H1 (cell line): ENCODE measurements around the gene GPER1. TPM values are rescaled to one million over a fixed set of nuclear protein-coding genes. Genes with fewer than 3 reads are reported as not detected.

Experiments used
- CTCF ChIA-PET: fragments of 300-600 bp; sonication (Branson Sonifier 250); formaldehyde crosslinking; loops from one replicate; lab custom pipeline; 2021; ENCODE audit not compliant: partially characterized antibody; lab: Charles Lee
- POLR2A ChIA-PET: fragments of 300-600 bp; sonication (Branson Sonifier 250); formaldehyde crosslinking; loops from one replicate; lab custom pipeline; 2021; ENCODE audit warnings: inconsistent platforms; ENCODE audit not compliant: partially characterized antibody; lab: Charles Lee
- DNase-seq, 2 experiments: peaks; one replicate each; pipeline versions ENCODE4 v3.0.0 to v3.0.0-alpha.2; 2010 to 2022; ENCODE audit warnings: low spot score in 2 of 2, low read depth in 1 of 2, mixed read lengths in 1 of 2
- FAIRE-seq: peaks from 2 replicates; lab custom pipeline; 2011; peaks lifted over from hg19 to GRCh38; lab: Jason Lieb, UNC
- H2AFZ ChIP-seq: 2 replicates; pipeline ENCODE4 v1.8.1; 2012; ENCODE audit warnings: low read length, inconsistent platforms
- H2AK5ac ChIP-seq: 2 replicates; pipeline ENCODE4 v1.6.1; 2013; ENCODE audit warnings: low read depth, low read length
- H2BK120ac ChIP-seq: replicated peaks from 2 replicates; pipeline ENCODE3; 2013; ENCODE audit warnings: low read depth, low read length, inconsistent platforms
- H2BK12ac ChIP-seq: 2 replicates; pipeline ENCODE4 v1.6.1; 2013; ENCODE audit warnings: low read depth, low read length
- H2BK15ac ChIP-seq: 2 replicates; pipeline ENCODE4 v1.6.1; 2013; ENCODE audit warnings: low read length
- H2BK20ac ChIP-seq: 2 replicates; pipeline ENCODE4 v1.6.1; 2013; ENCODE audit warnings: low read length
- H2BK5ac ChIP-seq: 2 replicates; pipeline ENCODE4 v1.6.1; 2013; ENCODE audit warnings: low read depth, low read length
- H3K14ac ChIP-seq: 2 replicates; pipeline ENCODE4 v1.6.1; 2013; ENCODE audit warnings: inconsistent platforms; ENCODE audit not compliant: insufficient read length
- H3K18ac ChIP-seq: 2 replicates; pipeline ENCODE4 v1.6.1; 2013; ENCODE audit warnings: low read length; ENCODE audit errors: extremely low read depth
- H3K23ac ChIP-seq: 2 replicates; pipeline ENCODE4 v1.6.1; 2013; ENCODE audit warnings: inconsistent platforms; ENCODE audit not compliant: insufficient read length
- H3K23me2 ChIP-seq: 2 replicates; pipeline ENCODE4 v1.6.1; 2013; ENCODE audit warnings: low read depth, low read length
- H3K27ac ChIP-seq: 2 replicates; pipeline ENCODE4 v1.6.1; 2011; ENCODE audit warnings: low read depth, low read length, inconsistent platforms
- H3K27me3 ChIP-seq, 4 experiments: replicated peaks in 1 of 4; 1 replicate in 1 of 4; 2 replicates in 3 of 4; pipeline versions ENCODE4 v1.6.1 to v1.8.1; 2011 to 2013; ENCODE audit warnings: low read length in 3 of 4, mild to moderate bottlenecking in 3 of 4, inconsistent platforms in 2 of 4, mixed read lengths in 2 of 4, moderate library complexity in 1 of 4; ENCODE audit not compliant: control insufficient read depth in 3 of 4, insufficient read depth in 3 of 4; ENCODE audit errors: extremely low read depth in 1 of 4
- H3K36me3 ChIP-seq, 4 experiments: 2 replicates each; pipeline versions ENCODE4 v1.6.1 to v1.8.1; 2011 to 2013; ENCODE audit warnings: mild to moderate bottlenecking in 4 of 4, low read length in 3 of 4, moderate library complexity in 2 of 4, control low read depth in 1 of 4, inconsistent platforms in 1 of 4; ENCODE audit not compliant: insufficient read depth in 4 of 4, control insufficient read depth in 2 of 4
- H3K4ac ChIP-seq: replicated peaks from 2 replicates; pipeline ENCODE3; 2013; ENCODE audit warnings: low read length, low read depth, mixed read lengths, inconsistent platforms; ENCODE audit not compliant: insufficient read length
- H3K4me1 ChIP-seq, 4 experiments: replicated peaks in 1 of 4; 1 replicate in 1 of 4; 2 replicates in 3 of 4; pipeline versions ENCODE4 v1.6.1 to v1.8.1; 2011 to 2013; ENCODE audit warnings: low read length in 3 of 4, inconsistent platforms in 2 of 4, mixed read lengths in 1 of 4; ENCODE audit not compliant: insufficient read depth in 4 of 4, control insufficient read depth in 3 of 4
- H3K4me2 ChIP-seq, 2 experiments: 2 replicates each; pipeline versions ENCODE4 v1.6.1 to v1.8.1; 2011 to 2013; ENCODE audit warnings: low read depth in 2 of 2, low read length in 2 of 2, control low read depth in 1 of 2, inconsistent platforms in 1 of 2, mild to moderate bottlenecking in 1 of 2; ENCODE audit not compliant: insufficient read depth in 1 of 2
- H3K4me3 ChIP-seq, 4 experiments: fragments of 200-600, 300-600 bp in 1 of 4; sonication (generic), shearing (Covaris generic), sonication (Bioruptor Twin) in 1 of 4; 2 replicates each; pipeline versions ENCODE4 v1.5.1 to v1.8.1; 2011 to 2016; ENCODE audit warnings: low read length in 4 of 4, low read depth in 3 of 4, control low read depth in 2 of 4, inconsistent platforms in 2 of 4, mild to moderate bottlenecking in 2 of 4, mixed read lengths in 1 of 4, moderate library complexity in 1 of 4; ENCODE audit not compliant: insufficient read depth in 2 of 4; ENCODE audit errors: extremely low read depth in 1 of 4
- H3K56ac ChIP-seq: replicated peaks from 2 replicates; pipeline ENCODE3; 2013; ENCODE audit warnings: low read depth, mild to moderate bottlenecking, mixed read lengths, low read length, inconsistent platforms; ENCODE audit not compliant: insufficient read length
- H3K79me1 ChIP-seq: 2 replicates; pipeline ENCODE4 v1.6.1; 2013; ENCODE audit warnings: low read depth, low read length, control low read depth
- H3K79me2 ChIP-seq, 2 experiments: 2 replicates each; pipeline versions ENCODE4 v1.6.1 to v1.8.1; 2012 to 2013; ENCODE audit warnings: low read length in 2 of 2, mild to moderate bottlenecking in 2 of 2, inconsistent platforms in 1 of 2; ENCODE audit not compliant: insufficient read depth in 2 of 2, control insufficient read depth in 1 of 2
- H3K9ac ChIP-seq, 4 experiments: replicated peaks in 1 of 4; 1 replicate in 1 of 4; 2 replicates in 3 of 4; pipeline versions ENCODE4 v1.6.1 to v1.8.1; 2011 to 2013; ENCODE audit warnings: low read depth in 3 of 4, low read length in 3 of 4, control low read depth in 2 of 4, mild to moderate bottlenecking in 2 of 4, moderate library complexity in 2 of 4, inconsistent platforms in 1 of 4; ENCODE audit errors: extremely low read depth in 1 of 4
- H3K9me3 ChIP-seq, 2 experiments: 2 replicates each; pipeline versions ENCODE4 v1.6.1 to v1.8.1; 2012 to 2013; ENCODE audit warnings: mild to moderate bottlenecking in 2 of 2, moderate library complexity in 2 of 2, control low read depth in 1 of 2, inconsistent platforms in 1 of 2, low read depth in 1 of 2, low read length in 1 of 2, mixed read lengths in 1 of 2; ENCODE audit not compliant: insufficient read depth in 2 of 2
- H4K20me1 ChIP-seq, 2 experiments: replicated peaks in 1 of 2; 2 replicates each; pipeline versions ENCODE3 to v1.8.1; 2011 to 2013; ENCODE audit warnings: inconsistent platforms in 2 of 2, low read length in 2 of 2, mild to moderate bottlenecking in 1 of 2; ENCODE audit not compliant: insufficient read depth in 2 of 2, control insufficient read depth in 1 of 2
- H4K5ac ChIP-seq: 2 replicates; pipeline ENCODE4 v1.6.1; 2013; ENCODE audit warnings: low read length, low read depth, mixed read lengths, inconsistent platforms; ENCODE audit not compliant: insufficient read length
- H4K8ac ChIP-seq: 2 replicates; pipeline ENCODE4 v1.8.0; 2013; ENCODE audit warnings: mild to moderate bottlenecking, moderate library complexity, low read length, inconsistent platforms; ENCODE audit not compliant: insufficient read depth; ENCODE audit errors: extremely low read depth
- H4K91ac ChIP-seq: replicated peaks from 2 replicates; pipeline ENCODE3; 2013; ENCODE audit warnings: low read length, mixed read lengths, inconsistent platforms; ENCODE audit not compliant: insufficient read length
- BACH1 ChIP-seq: IDR thresholded peaks from 2 replicates; pipeline ENCODE4 v1.6.1; 2012; ENCODE audit warnings: low read length, improper control_type of control experiment
- BCL11A ChIP-seq, 2 experiments: IDR thresholded peaks; one replicate each; pipeline ENCODE4 v1.6.1; 2011; ENCODE audit warnings: low read depth in 2 of 2, low read length in 2 of 2, mild to moderate bottlenecking in 2 of 2
- JUND ChIP-seq: IDR thresholded peaks from 2 replicates; pipeline ENCODE4 v1.6.1; 2011; ENCODE audit warnings: mild to moderate bottlenecking, improper control_type of control experiment, low read length
- RNF2 ChIP-seq: fragments of 200-900, 300-1000 bp; sonication (generic); IDR thresholded peaks from 2 replicates; pipeline ENCODE4 v1.7.1; 2016; ENCODE audit warnings: borderline replicate concordance, low read depth, mild to moderate bottlenecking, antibody characterized with exemption, low read length; ENCODE audit not compliant: poor library complexity, severe bottlenecking; ENCODE audit errors: missing control alignments
- SIX5 ChIP-seq: IDR thresholded peaks from 2 replicates; pipeline ENCODE4 v1.6.1; 2011; ENCODE audit warnings: mild to moderate bottlenecking, low read depth, low read length
- SP2 ChIP-seq: IDR thresholded peaks from 2 replicates; pipeline ENCODE4 v1.6.1; 2012; ENCODE audit warnings: mild to moderate bottlenecking, low read length, inconsistent platforms
- YY1 ChIP-seq: IDR thresholded peaks from 2 replicates; pipeline ENCODE4 v1.6.1; 2011; ENCODE audit warnings: low read depth, mild to moderate bottlenecking, low read length
- WGBS, 2 experiments: shearing (Covaris generic) in 1 of 2; methylation state at CpG; one replicate each; pipeline versions ENCODE4 v1.1.6 to v1.1.7; 2013 to 2015; ENCODE audit warnings: low lambda C conversion rate in 2 of 2, mixed read lengths in 2 of 2, inconsistent platforms in 1 of 2, low coverage in 1 of 2, missing lambda C conversion rate in 1 of 2; ENCODE audit not compliant: insufficient replicate concordance in 2 of 2, insufficient coverage in 1 of 2, insufficient read length in 1 of 2; ENCODE audit errors: extremely low coverage in 1 of 2, missing lambda C conversion rate in 1 of 2; 5-methylcytosine and 5-hydroxymethylcytosine counted together
- polyA plus RNA-seq, 7 experiments: library from polyadenylated mRNA; depleted of rRNA in 3 of 7; stranded (reverse) in 5 of 7; unstranded in 2 of 7; fragments of >200 nt in 5 of 7; fragments of 200-250 nt in 2 of 7; gene quantifications; 1 replicate in 5 of 7; 2 replicates in 1 of 7; 4 replicates in 1 of 7; pipeline versions ENCODE4 v1.2.1 to v1.2.3, GENCODE V29; 2011 to 2013; ENCODE audit warnings: missing spikeins in 2 of 7, mixed read lengths in 2 of 7
- total RNA-seq: library from RNA; stranded (reverse); fragmentation: NEBNext Ultra II Directional; extraction: Animal tissue kit (Norgen Biotek cat#: 25700); gene quantifications from 2 replicates; pipeline ENCODE4 v1.2.1, GENCODE V29; 2021

The GPER1 gene
- total and polyA plus RNA-seq, 2 of the 8 experiments (the other 6 are each of a cell fraction or from before 2014, with no cell fraction given): 0.24 to 0.47 TPM

DNA sequence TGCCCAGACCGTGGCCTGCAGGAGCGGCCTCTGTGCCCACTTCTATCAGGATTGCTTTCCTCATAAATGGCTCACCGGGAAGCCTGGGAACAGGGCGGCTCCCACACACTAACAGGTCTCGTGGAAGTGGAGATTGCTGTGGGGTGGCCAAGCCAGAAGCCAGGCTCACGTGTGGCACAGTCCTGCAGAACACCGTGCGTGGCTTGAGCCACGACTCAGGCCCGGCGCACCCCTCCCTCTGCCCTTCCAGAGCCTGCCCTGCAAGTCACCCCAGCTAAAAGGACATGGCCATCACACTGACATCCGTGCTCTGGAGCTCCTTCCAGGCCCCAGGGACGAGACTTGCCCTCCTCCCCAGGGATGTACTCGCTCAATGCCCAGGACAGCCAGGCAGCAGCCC, 7.0 kb downstream of the GPER1 start:
- Histone ChIP-seq H4K91ac (no peak overlapping the region), H3K4me1 (no peaks in the 10 kb centered on the region; a peak in 1 of 7 replicates), H4K20me1 (peaks cover 5 to 20% of the 10 kb centered on the region in 2 experiments), H3K4me3 (no peak overlapping the region), H3K36me3 (peaks cover 0 to 4% (median 0%) of the 10 kb centered on the region in 4 experiments; a peak in 3 of 8 replicates), H3K27ac (no peak overlapping the region), H3K9me3 (no peaks in the 10 kb centered on the region), H2AFZ (no peak overlapping the region), H3K23me2 (no peaks in the 10 kb centered on the region), H3K14ac (no peak overlapping the region), H2BK20ac (no peak overlapping the region), H2BK15ac (no peak overlapping the region), H3K27me3 (no peaks in the 10 kb centered on the region), H3K4ac (no peak overlapping the region), H2AK5ac (no peak overlapping the region), H2BK5ac (no peak overlapping the region; the same call in 1 of the 2 replicates), H3K4me2 (no peak overlapping the region), H3K79me1 (peaks cover 14% of the 10 kb centered on the region), H3K9ac (no peak overlapping the region), H4K8ac (no peak overlapping the region), H2BK12ac (no peak overlapping the region), H4K5ac (no peak overlapping the region), H3K18ac (no peak overlapping the region), H3K23ac (no peak overlapping the region), H3K56ac (no peak overlapping the region), H2BK120ac (no peak overlapping the region), H3K79me2 (peaks cover 0 to 7% of the 10 kb centered on the region in 2 experiments; a peak in 1 of 4 replicates)
- WGBS, 2 experiments: 91% methylated on average over 12 of the region's 14 CpGs; no CpG with 5 or more reads in 1 of the 2 experiments
- DNase-seq (no peak), FAIRE-seq (no peak)
- no peak for TF ChIP-seq YY1
- TF ChIP-seq RNF2: no peak
- TF ChIP-seq SIX5: no peak
- no peak for TF ChIP-seq SP2
- TF ChIP-seq BCL11A (IDR thresholded peaks at IDR 0.05; ENCODE audit: low read depth in 2 of 2, low read length in 2 of 2): no peak
- no peak for TF ChIP-seq BACH1
- TF ChIP-seq JUND: no peak
- ChIA-PET POLR2A (no interaction called here), CTCF (interaction anchor here (0.9 to 5.6 kb wide), 6 partner anchors 8 to 102 kb away, joined by 3 to 21 read pairs (median 4); no protein-coding TSS in a partner anchor)
